ENCODE measurements around the gene MSTO1.
"Not testable (repeated sequence)": the region's sequence is repeated elsewhere in the genome, so short reads cannot be mapped to it uniquely, and the experiment has no call there.

MSTO1 gene

GRCh38 chr1:155622191-155622590, 12.2 kb downstream of the MSTO1 start:
- DNase-seq, result no peak

DNA sequence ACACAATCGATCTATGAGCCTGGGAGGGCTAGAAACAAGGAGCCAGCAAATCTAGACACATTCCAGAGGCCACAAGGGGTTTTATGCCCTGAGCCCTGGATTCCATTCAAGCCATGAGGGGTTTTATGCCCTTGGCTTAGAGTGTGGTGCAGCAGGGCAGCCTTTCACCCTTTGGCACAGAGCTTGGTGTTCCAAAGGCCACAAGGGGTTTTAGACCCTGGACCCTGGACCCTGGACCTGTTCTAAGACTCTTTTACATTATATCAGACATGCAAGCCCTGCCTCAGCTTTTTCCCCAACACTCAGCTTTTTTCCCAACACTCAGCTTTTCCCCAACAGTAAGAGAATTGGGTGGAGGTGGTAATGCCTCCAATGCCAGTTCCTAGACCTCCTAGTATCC, 13.3 kb downstream of the MSTO1 start:
- no peak for DNase-seq

DNA sequence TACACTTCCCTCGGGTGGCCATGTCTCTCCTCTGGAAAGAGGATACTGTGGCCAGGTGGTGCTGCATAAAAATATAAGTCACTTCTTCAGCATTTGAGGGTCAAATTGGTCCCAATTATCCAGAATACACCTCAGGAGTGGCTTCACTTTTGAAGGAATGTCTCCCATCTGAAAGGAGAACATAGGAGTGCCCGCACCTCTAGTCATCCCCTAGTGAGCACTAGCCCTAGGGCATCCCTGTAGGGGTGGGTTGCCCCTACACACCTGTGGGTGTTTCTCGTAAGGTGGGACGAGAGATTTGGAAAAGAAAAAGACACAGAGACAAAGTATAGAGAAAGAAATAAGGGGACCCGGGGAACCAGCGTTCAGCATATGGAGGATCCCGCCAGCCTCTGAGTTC, 16.4 kb downstream of the MSTO1 start:
- not testable (repeated sequence) for DNase-seq

- no peak for DNase-seq
These were observed 26.6 kb downstream of the MSTO1 start for GRCh38 chr1:155636397-155637153.

DNA sequence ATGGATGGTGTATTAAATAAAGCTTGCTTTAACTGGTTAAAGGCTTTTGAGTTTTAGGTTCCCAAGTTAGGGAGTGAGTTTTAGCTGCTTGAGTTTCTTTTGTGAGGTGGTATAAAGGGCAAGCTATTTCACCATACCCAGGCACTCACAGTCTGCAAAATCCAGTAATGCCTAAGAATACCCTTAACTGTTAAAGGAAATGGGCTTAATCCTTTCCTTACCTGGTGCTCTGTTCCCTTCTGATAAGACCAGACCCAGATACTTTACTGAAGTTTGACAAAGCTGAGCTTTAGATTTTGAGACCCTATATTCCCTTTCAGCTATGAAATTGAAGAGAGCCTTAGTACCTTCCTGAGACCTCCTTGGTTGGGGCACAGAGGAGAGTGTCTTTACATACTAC, 30.3 kb downstream of the MSTO1 start:
- DNase-seq, result no peak

DNA sequence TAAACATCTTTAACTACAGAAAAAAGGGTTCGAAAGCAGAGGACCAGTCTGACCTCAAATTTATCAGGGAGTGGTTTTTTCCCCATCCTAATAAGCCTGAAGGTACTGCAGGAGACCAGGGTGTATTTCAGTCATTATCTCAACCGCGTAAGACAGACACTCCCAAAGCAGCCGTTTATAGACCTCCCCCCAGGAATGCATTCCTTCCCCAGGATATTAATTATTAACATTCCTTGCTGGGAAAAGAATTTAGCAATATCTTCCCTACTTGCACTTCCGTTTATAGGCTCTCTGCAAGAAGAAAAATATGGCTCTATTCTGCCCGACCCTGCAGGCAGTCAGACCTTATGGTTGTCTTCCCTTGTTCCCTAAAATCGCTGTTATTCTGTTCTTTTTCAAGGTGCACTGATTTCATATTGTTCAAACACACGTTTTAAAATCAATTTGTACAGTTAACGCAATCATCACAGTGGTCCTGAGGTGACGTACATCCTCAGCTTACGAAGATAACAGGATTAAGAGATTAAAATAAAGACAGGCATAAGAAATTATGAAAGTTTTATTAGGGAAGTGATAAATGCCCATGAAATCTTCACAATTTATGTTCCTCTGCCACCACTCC, 32.7 kb downstream of the MSTO1 start:
- DNase-seq, result not testable (repeated sequence)

- no peak for DNase-seq
These were observed 33.2 kb downstream of the MSTO1 start for GRCh38 chr1:155643230-155643629.

GRCh38 chr1:155645034-155645598, 35.1 kb downstream of the MSTO1 start:
- DNase-seq, result no peak

- DNase-seq, result no peak
These were observed 35.6 kb downstream of the MSTO1 start for GRCh38 chr1:155645648-155646047.

DNA sequence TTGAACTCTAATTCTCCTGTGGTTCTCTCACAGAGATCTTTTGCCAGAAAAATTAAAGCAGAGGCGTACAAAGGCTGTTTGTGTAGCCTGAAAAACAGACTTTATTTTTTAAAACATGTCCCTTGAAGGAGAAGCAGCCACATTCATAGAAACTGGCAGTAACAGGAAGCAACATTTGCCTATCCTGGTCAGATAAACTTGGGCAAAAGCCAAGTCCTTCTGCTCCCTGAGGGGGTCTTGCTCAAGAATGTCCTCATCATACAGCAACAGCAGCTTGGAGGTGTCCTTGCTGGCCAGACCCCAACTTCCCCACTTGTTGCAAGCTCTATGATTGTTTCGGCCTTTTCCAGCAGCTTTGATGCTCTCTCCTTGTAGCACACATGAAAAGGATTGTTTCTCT, 36.3 kb downstream of the MSTO1 start:
- DNase-seq, result no peak

DNA sequence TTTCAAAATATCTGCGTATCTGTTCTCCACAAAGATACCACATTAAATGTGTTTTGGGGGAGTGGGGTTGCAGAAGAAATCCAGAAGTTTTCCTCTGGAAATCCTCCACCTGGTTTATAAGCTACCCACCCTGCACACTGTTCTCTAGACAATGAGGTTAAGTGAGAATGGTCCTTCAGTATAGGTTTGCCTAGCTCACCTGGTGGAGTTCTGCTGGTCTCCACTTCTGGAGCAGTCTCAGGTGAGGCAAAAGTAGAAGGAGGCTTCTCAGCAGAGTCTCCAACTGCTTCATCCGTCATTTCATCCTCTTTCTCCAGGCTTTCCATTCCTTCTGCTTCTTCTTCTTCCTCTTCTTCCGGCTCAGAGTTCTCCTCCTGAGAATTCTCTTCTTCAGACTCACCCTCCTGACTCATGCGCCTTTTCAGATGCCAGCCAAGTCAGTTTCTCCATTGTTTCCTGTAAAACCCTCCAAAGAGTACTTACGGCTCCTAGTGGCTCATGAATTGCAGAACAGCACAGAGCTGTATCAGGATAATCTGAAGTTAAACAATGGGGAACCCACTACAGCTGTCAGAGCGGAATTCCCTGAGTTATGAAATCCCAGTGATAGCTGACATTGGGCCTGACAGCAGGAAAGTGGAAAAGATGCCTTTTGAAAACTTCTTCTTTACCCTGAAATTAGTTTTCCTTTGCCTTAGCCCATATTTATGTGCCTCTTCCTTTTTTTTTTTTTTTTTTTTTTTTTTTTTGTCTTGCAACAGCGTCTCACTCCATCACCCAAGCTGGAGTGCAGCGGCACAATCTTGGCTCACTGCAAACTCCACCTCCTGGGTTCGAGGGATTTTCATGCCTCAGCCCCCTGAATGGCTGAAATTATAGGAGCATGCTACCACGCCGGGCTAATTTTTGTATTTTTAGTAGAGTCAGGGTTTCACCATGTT, 38.5 kb downstream of the MSTO1 start:
- no peak for DNase-seq

- no peak for DNase-seq
These were observed 39.7 kb downstream of the MSTO1 start for GRCh38 chr1:155649676-155650075.

- no peak for DNase-seq
These were observed 40.3 kb downstream of the MSTO1 start for GRCh38 chr1:155650231-155650757.

DNA sequence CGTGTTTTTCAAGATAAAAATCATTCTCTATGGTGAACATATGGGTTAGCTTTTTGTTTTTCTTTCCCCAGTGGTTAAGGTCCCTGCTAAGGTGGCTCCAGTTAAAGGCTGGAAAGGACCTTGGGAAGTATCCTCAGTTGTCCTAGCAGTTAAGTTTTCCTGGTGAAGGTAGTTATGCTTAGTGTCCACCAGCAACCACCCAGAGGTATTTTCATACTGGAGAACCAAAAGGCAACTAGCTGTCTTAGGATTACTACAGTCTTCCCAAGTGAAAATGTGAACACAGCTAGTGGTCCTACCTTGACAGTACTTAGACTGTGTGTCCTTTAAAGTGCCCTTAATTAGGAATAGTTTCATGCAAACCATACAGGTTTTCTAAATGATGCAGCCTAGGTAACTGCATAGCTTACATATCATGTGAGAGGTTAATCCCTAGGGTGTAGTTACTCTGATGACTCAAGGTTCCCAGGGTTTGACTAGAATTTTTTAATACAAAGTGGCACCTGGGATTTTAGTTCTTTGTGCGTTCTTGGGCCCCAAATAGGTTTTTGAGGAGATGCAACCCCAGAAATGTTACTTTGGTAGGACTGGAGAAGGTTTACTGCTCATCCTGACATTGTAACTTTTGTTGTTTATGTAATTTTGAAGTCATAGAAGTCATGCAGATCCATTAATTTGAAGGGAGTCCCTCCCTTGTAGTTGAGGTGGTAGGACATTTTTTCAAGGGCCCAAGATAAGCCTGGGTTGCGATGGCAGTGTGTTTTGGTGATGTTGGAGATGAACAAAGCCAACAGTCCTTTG, 42.0 kb downstream of the MSTO1 start:
- DNase-seq, result no peak

DNA sequence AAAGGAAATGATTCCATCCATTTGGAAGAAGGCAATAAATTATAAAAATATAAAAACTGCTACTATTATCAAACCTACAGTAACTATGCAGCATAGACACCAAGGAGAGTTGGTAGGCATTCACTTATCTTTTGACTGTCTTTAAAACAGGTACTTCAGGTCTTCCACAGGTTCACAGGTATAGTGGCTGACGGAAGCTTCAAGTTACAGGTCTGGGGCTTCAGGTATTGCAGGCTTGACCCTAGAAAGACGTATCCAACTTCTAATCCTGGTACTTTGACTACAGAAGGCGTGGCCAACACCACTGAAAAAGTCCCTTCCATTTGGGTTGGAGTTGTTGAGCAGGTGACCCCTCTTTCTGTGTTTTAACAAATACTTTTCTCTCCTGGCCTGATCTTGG, 42.9 kb downstream of the MSTO1 start:
- DNase-seq, result no peak

DNA sequence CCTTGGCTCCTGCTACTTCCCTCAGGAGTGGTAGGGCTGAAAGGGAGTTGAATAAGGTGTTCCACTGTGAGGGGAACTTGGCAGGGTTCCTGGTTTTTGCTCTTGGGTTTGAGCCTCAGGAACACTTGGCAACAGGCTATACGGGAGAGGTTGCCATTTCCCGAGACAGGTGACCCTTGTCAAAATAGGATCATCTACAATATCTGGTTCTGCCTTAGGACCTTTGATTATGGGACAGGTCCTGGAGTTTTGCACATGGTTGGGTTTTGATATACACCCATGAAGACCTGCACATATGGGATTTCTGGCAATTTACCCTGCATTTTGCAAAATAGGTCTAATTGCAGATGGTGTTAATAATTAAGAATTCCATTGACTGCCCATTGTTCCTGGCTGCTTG, 47.4 kb downstream of the MSTO1 start:
- no peak for DNase-seq

DNA sequence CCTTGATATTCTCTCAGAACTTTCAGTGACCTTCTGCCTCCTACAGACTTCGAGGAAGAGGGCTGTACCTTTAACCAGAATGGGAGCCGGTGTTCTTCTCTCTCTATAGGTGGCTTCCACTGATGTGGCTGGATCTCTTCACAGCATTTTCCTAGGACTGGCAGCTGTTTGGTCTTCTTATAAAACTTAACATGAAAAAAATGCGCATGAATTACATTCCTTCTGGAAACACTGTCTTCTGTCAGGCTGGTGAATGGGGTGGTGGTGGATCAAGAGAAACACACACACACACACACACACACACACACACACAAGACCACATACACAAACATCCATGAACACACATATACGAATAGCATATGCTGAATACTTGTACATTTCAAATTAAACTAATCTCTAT, 51.2 kb downstream of the MSTO1 start:
- not testable (repeated sequence) for DNase-seq

Data from activated CD4-positive, alpha-beta T cell treated with anti-CD3 and anti-CD28 coated beads for 4 hours (primary cell).